ENCODE results near the gene VIL1. TPM values are rescaled to one million over a fixed set of nuclear protein-coding genes. Genes with fewer than 3 reads are reported as not detected.

The VIL1 gene
- total RNA-seq, 1 donor from 2014 or later: not detected

GRCh38 chr2:218434456-218434855 lies 15.5 kb downstream of the VIL1 start:
- DNase-seq (ENCODE audit: low read depth): no peak
- H3K36me3 ChIP-seq (ENCODE audit: control insufficient read depth, insufficient read depth, low read length): no peaks in the 10 kb centered on the region
- no peak overlapping the region for H3K4me3 ChIP-seq (ENCODE audit: low read depth, low read length)
- TF ChIP-seq CTCF (IDR thresholded peaks at IDR 0.05; ENCODE audit: insufficient read depth, low read length, poor library complexity, severe bottlenecking): no peak
- peaks cover 7% of the 10 kb centered on the region for H3K27me3 ChIP-seq (ENCODE audit: control insufficient read depth, insufficient read depth, low read length)

GRCh38 chr2:218435003-218435982 lies 16.4 kb downstream of the VIL1 start:
- TF ChIP-seq CTCF (IDR thresholded peaks at IDR 0.05; ENCODE audit: insufficient read depth, low read length, poor library complexity, severe bottlenecking): no peak
- peaks cover 7% of the 10 kb centered on the region for H3K27me3 ChIP-seq (ENCODE audit: control insufficient read depth, insufficient read depth, low read length)
- no peak overlapping the region for H3K4me3 ChIP-seq (ENCODE audit: low read depth, low read length)
- H3K36me3 ChIP-seq (ENCODE audit: control insufficient read depth, insufficient read depth, low read length): no peaks in the 10 kb centered on the region
- no peak for DNase-seq (ENCODE audit: low read depth)

- peaks cover 5% of the 10 kb centered on the region for H3K27me3 ChIP-seq (ENCODE audit: control insufficient read depth, insufficient read depth, low read length)
- no peak for TF ChIP-seq CTCF (IDR thresholded peaks at IDR 0.05; ENCODE audit: insufficient read depth, low read length, poor library complexity, severe bottlenecking)
- no peak overlapping the region for H3K4me3 ChIP-seq (ENCODE audit: low read depth, low read length)
- H3K36me3 ChIP-seq (ENCODE audit: control insufficient read depth, insufficient read depth, low read length): no peaks in the 10 kb centered on the region
- no peak for DNase-seq (ENCODE audit: low read depth)
Measured at GRCh38 chr2:218436992-218437391, 18.1 kb downstream of the VIL1 start.

GRCh38 chr2:218437969-218438368 lies 19.0 kb downstream of the VIL1 start:
- no peak for TF ChIP-seq CTCF (IDR thresholded peaks at IDR 0.05; ENCODE audit: insufficient read depth, low read length, poor library complexity, severe bottlenecking)
- DNase-seq (ENCODE audit: low read depth): no peak
- no peak overlapping the region for H3K4me3 ChIP-seq (ENCODE audit: low read depth, low read length)
- H3K36me3 ChIP-seq (ENCODE audit: control insufficient read depth, insufficient read depth, low read length): no peaks in the 10 kb centered on the region
- H3K27me3 ChIP-seq (ENCODE audit: control insufficient read depth, insufficient read depth, low read length): no peaks in the 10 kb centered on the region

- no peak for DNase-seq (ENCODE audit: low read depth)
- Histone ChIP-seq H3K27me3 (ENCODE audit: control insufficient read depth, insufficient read depth, low read length) (no peaks in the 10 kb centered on the region), H3K36me3 (ENCODE audit: control insufficient read depth, insufficient read depth, low read length) (no peaks in the 10 kb centered on the region), H3K4me3 (ENCODE audit: low read depth, low read length) (no peak overlapping the region)
- TF ChIP-seq CTCF (IDR thresholded peaks at IDR 0.05; ENCODE audit: insufficient read depth, low read length, poor library complexity, severe bottlenecking): no peak
Measured at GRCh38 chr2:218438596-218438995, 19.7 kb downstream of the VIL1 start.

Measured in kidney epithelial cell (primary cell).